Gastroesophageal sphincter (tissue), 3 donors: ENCODE measurements around the gene PTPRD.

ENCODE experiments used
- EP300 ChIP-seq: sonication (generic); formaldehyde crosslinking; IDR thresholded peaks from one replicate; pipeline ENCODE4 v1.6.1; 2017; ENCODE audit warnings: antibody characterized with exemption, mild to moderate bottlenecking
- POLR2A ChIP-seq, 2 donors: fragments of 450-650 bp; IDR thresholded peaks; one replicate each; pipeline ENCODE4 v1.6.1; 2017; ENCODE audit warnings: antibody characterized with exemption in 2 of 2, mild to moderate bottlenecking in 2 of 2, moderate library complexity in 1 of 2
- POLR2AphosphoS5 ChIP-seq: sonication (generic); formaldehyde crosslinking; IDR thresholded peaks from one replicate; pipeline ENCODE4 v1.6.1; 2017; ENCODE audit warnings: antibody characterized with exemption
- TF ChIP-seq, protein P1 (sequence below), 4 experiments: fragments of 200-600 bp in 2 of 4; fragments of 450-650 bp in 2 of 4; sonication (generic) in 1 of 4; IDR thresholded peaks; one replicate each; pipeline ENCODE4 v1.5.1; 2017 to 2019; ENCODE audit warnings: antibody characterized with exemption in 4 of 4, mild to moderate bottlenecking in 2 of 4, moderate library complexity in 2 of 4

DNA sequence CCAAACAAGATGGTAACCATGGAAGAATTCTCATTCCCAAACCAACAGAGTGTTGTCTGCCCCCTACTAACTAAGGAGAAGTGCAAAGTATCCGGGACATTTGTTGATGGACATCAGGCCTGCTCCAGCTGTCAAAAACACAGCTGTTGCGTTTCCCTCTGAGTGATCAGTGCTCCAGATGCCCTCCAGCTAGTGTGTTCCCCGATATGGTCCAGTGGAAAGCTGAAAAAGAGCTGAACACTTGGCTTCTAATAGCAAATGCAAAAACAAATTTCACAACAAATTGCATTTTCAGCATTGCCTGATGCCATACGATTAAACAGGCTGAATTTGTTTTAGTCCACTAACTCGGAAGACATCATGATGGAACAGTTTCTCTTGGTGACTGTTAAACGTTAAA is 1398.7 kb downstream of the PTPRD start:
- TF ChIP-seq, protein P1, sequence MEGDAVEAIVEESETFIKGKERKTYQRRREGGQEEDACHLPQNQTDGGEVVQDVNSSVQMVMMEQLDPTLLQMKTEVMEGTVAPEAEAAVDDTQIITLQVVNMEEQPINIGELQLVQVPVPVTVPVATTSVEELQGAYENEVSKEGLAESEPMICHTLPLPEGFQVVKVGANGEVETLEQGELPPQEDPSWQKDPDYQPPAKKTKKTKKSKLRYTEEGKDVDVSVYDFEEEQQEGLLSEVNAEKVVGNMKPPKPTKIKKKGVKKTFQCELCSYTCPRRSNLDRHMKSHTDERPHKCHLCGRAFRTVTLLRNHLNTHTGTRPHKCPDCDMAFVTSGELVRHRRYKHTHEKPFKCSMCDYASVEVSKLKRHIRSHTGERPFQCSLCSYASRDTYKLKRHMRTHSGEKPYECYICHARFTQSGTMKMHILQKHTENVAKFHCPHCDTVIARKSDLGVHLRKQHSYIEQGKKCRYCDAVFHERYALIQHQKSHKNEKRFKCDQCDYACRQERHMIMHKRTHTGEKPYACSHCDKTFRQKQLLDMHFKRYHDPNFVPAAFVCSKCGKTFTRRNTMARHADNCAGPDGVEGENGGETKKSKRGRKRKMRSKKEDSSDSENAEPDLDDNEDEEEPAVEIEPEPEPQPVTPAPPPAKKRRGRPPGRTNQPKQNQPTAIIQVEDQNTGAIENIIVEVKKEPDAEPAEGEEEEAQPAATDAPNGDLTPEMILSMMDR (IDR thresholded peaks at IDR 0.05) = no peak
- TF ChIP-seq POLR2AphosphoS5 (no peak), POLR2A (IDR thresholded peaks at IDR 0.05) (no peak), EP300 (no peak)
